HepG2 (cell line): ENCODE results near the gene TNKS1BP1. TPM values are rescaled to one million over a fixed set of nuclear protein-coding genes. Genes with fewer than 3 reads are reported as not detected.

Source experiments
- ARHGAP35 ChIP-seq: sonication (generic); formaldehyde crosslinking; IDR thresholded peaks from 2 replicates; pipeline ENCODE4 v1.9.0; 2022; ENCODE audit warnings: mild to moderate bottlenecking, inconsistent platforms, moderate library complexity, missing genetic modification reagents, borderline replicate concordance
- CREB1 ChIP-seq, 2 experiments: fragments of 450-650 bp in 1 of 2; IDR thresholded peaks; 2 replicates each; pipeline ENCODE4 v1.6.1; 2016 to 2017; ENCODE audit warnings: control low read depth in 1 of 2, mild to moderate bottlenecking in 1 of 2, missing compliant biosample characterization in 1 of 2, missing genetic modification characterization in 1 of 2
- EP300 ChIP-seq, 3 experiments: sonication (generic) in 1 of 3; formaldehyde crosslinking in 1 of 3; IDR thresholded peaks; 2 replicates each; pipeline versions ENCODE4 v1.5.1 to v1.6.1; 2011 to 2020; ENCODE audit warnings: low read depth in 2 of 3, low read length in 2 of 3, borderline replicate concordance in 1 of 3, improper control_type of control experiment in 1 of 3, mild to moderate bottlenecking in 1 of 3, missing genetic modification reagents in 1 of 3, moderate library complexity in 1 of 3
- GFI1 ChIP-seq: sonication (generic); formaldehyde crosslinking; IDR thresholded peaks from 2 replicates; pipeline ENCODE4 v1.5.0; 2020; ENCODE audit warnings: missing genetic modification reagents, mild to moderate bottlenecking, borderline replicate concordance
- HDAC2 ChIP-seq: sonication (generic); formaldehyde crosslinking; IDR thresholded peaks from 2 replicates; pipeline ENCODE4 v1.4.0; 2020; ENCODE audit warnings: missing genetic modification reagents
- HNF4G ChIP-seq, 2 experiments: sonication (generic) in 1 of 2; formaldehyde crosslinking in 1 of 2; IDR thresholded peaks; 2 replicates each; pipeline versions ENCODE4 v1.4.0 to v1.6.1; 2011 to 2020; ENCODE audit warnings: borderline replicate concordance in 2 of 2, low read depth in 2 of 2, mild to moderate bottlenecking in 2 of 2, low read length in 1 of 2, missing genetic modification reagents in 1 of 2, moderate library complexity in 1 of 2
- MEIS1 ChIP-seq: sonication (generic); formaldehyde crosslinking; IDR thresholded peaks from 2 replicates; pipeline ENCODE4 v1.9.0; 2021; ENCODE audit warnings: mild to moderate bottlenecking, missing genetic modification reagents, moderate library complexity, borderline replicate concordance
- NCOA2 ChIP-seq: sonication (generic); formaldehyde crosslinking; IDR thresholded peaks from 2 replicates; pipeline ENCODE4 v1.8.0; 2022; ENCODE audit warnings: inconsistent platforms
- NR2C2 ChIP-seq: sonication (generic); formaldehyde crosslinking; IDR thresholded peaks from 2 replicates; pipeline ENCODE4 v1.4.0; 2020; ENCODE audit warnings: missing genetic modification reagents, mild to moderate bottlenecking, moderate library complexity, borderline replicate concordance
- NR2F2 ChIP-seq: IDR thresholded peaks from 2 replicates; pipeline ENCODE4 v1.6.1; 2012; ENCODE audit warnings: low read depth, inconsistent platforms, borderline replicate concordance
- NR2F6 ChIP-seq, 2 experiments: IDR thresholded peaks; 2 replicates each; pipeline ENCODE4 v1.6.1; 2016; ENCODE audit warnings: antibody characterized with exemption in 1 of 2, mild to moderate bottlenecking in 1 of 2
- PAXIP1 ChIP-seq: sonication (generic); formaldehyde crosslinking; conservative IDR thresholded peaks from 2 replicates; pipeline ENCODE4 v1.4.0; 2020; ENCODE audit warnings: mild to moderate bottlenecking, missing genetic modification reagents, moderate library complexity
- PHF21A ChIP-seq: sonication (generic); formaldehyde crosslinking; IDR thresholded peaks from 2 replicates; pipeline ENCODE4 v1.5.0; 2020; ENCODE audit warnings: mild to moderate bottlenecking, missing genetic modification reagents
- POLR2G ChIP-seq: fragments of 200-400 bp; formaldehyde crosslinking; IDR thresholded peaks from 2 replicates; pipeline ENCODE4 v1.6.1; 2018; ENCODE audit warnings: mild to moderate bottlenecking, low read depth, low read length, moderate library complexity
- RARA ChIP-seq: IDR thresholded peaks from 2 replicates; pipeline ENCODE4 v1.6.1; 2016; ENCODE audit warnings: missing genetic modification reagents, missing compliant biosample characterization
- RFXAP ChIP-seq: sonication (generic); formaldehyde crosslinking; IDR thresholded peaks from 2 replicates; pipeline ENCODE4 v1.4.0; 2020; ENCODE audit warnings: missing genetic modification reagents, borderline replicate concordance
- SAP130 ChIP-seq: IDR thresholded peaks from 2 replicates; pipeline ENCODE4 v1.6.1; 2016; ENCODE audit warnings: low read depth
- ZBTB21 ChIP-seq: sonication (generic); formaldehyde crosslinking; IDR thresholded peaks from 2 replicates; pipeline ENCODE4 v1.4.0; 2020; ENCODE audit warnings: missing genetic modification reagents
- ZNF574 ChIP-seq: sonication (generic); formaldehyde crosslinking; IDR thresholded peaks from 2 replicates; pipeline ENCODE4 v1.4.0; 2020; ENCODE audit warnings: missing genetic modification reagents
- ZNF672 ChIP-seq: sonication (generic); formaldehyde crosslinking; IDR thresholded peaks from 2 replicates; pipeline ENCODE4 v1.8.1; 2022; ENCODE audit warnings: missing genetic modification reagents
- ZNF720 ChIP-seq: sonication (generic); formaldehyde crosslinking; IDR thresholded peaks from 2 replicates; pipeline ENCODE4 v1.4.0; 2020; ENCODE audit warnings: missing genetic modification reagents
- ZNF768 ChIP-seq: sonication (generic); formaldehyde crosslinking; IDR thresholded peaks from 2 replicates; pipeline ENCODE4 v1.4.0; 2020; ENCODE audit warnings: missing genetic modification reagents
- polyA plus RNA-seq, 8 experiments: library from polyadenylated mRNA; depleted of rRNA in 3 of 8; stranded (reverse) in 7 of 8; unstranded in 1 of 8; fragments of >200 nt; fragmentation: Illumina TruSeq in 4 of 8; extraction: Trizol in 4 of 8; gene quantifications; 2 replicates each; pipeline versions ENCODE4 v1.2.1 to v1.2.3, GENCODE V29; 2011 to 2016; ENCODE audit warnings: low read depth in 4 of 8, missing spikeins in 1 of 8, mixed read lengths in 1 of 8; ENCODE audit not compliant: insufficient read depth in 1 of 8
- total RNA-seq, 5 experiments: library from RNA; depleted of rRNA; stranded (reverse); fragments of >200 nt; fragmentation: Illumina TruSeq; extraction: Trizol; gene quantifications; 2 replicates each; pipeline ENCODE4 v1.2.3, GENCODE V29; 2016; ENCODE audit warnings: low read depth in 1 of 5

The TNKS1BP1 gene
- total and polyA plus RNA-seq, 2 of the 13 experiments (the other 11 are each of a cell fraction or from before 2014, with no cell fraction given): 13.7 to 15.0 TPM

DNA sequence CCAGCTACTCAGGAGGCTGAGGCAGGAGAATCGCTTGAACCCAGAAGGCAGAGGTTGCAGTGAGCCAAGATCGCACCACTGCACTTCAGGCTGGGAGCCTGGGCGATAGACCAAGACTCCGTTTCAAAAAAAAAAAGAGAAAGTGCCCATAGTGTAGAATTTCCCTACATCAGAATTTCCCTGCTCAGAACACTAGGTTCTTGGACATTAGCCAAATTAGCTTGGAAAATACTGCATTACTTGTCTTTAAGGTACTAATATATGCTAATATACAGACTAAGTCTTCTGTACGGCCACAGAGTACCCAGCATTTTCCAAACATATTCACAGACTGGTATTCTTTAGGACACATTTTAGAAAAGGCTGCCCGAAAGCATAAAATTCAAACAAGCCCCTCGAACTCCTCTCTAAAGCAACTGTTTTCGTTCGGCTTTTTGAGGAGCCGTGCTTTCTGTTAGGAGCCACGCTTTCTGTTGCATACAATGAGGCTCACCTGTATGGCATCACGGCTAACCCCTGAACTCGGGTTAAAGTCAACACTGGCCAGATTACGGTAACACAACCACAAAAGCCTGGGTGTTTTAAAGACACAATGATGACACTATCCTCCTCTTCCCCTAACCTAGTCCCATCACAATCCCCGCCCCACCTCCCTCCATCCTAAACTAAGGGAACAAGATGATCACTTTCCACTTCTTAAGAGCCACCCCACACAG, 18.4 kb downstream of the TNKS1BP1 start (continued):
- TF ChIP-seq NR2F6 (IDR thresholded peaks at IDR 0.05) (peak; percentile 47; the same call in 1 of the 2 replicates), NR2F6 (CRISPR knock-in tag; IDR thresholded peaks at IDR 0.05) (peak; percentile 60; the same call in 1 of the 2 replicates), ZBTB21 (CRISPR knock-in tag) (0 out of 2 replicates have a peak, but pooled peaks have one; percentile 35), NR2F2 (0 out of 2 replicates have a peak, but pooled peaks have one; percentile 19), EP300 (IDR thresholded peaks at IDR 0.05; ENCODE audit: low read depth in 2 of 2, low read length in 2 of 2) (peak in 1 of 2 experiments; percentile 53; a peak in 1 of 4 replicates), EP300 (CRISPR knock-in tag; IDR thresholded peaks at IDR 0.05; ENCODE audit: borderline replicate concordance) (no peak), MEIS1 (no peak), HDAC2 (CRISPR knock-in tag) (peak; percentile 43), SAP130 (CRISPR knock-in tag) (peak; percentile 59; the same call in 1 of the 2 replicates), NCOA2 (0 out of 2 replicates have a peak, but pooled peaks have one; percentile 30), CREB1 (IDR thresholded peaks at IDR 0.05) (no peak), CREB1 (CRISPR knock-in tag; IDR thresholded peaks at IDR 0.05) (peak; percentile 40; the same call in 1 of the 2 replicates), ZNF720 (no peak), ZNF574 (CRISPR knock-in tag) (peak; percentile 56; the same call in 1 of the 2 replicates), PHF21A (peak; percentile 48; the same call in 1 of the 2 replicates), ZNF672 (CRISPR knock-in tag) (no peak), PAXIP1 (CRISPR knock-in tag) (peak; percentile 70), RFXAP (CRISPR knock-in tag) (no peak), ARHGAP35 (CRISPR knock-in tag) (no peak), RARA (peak; percentile 75), NR2C2 (CRISPR knock-in tag) (peak; percentile 68), ZNF768 (CRISPR knock-in tag) (no peak), GFI1 (CRISPR knock-in tag) (0 out of 2 replicates have a peak, but pooled peaks have one; percentile 26), HNF4G (IDR thresholded peaks at IDR 0.05; ENCODE audit: borderline replicate concordance, low read depth, low read length) (peak; percentile 77; the same call in 1 of the 2 replicates), HNF4G (CRISPR knock-in tag; IDR thresholded peaks at IDR 0.05; ENCODE audit: borderline replicate concordance, low read depth) (no peak), POLR2G (0 out of 2 replicates have a peak, but pooled peaks have one; percentile 32)
